Keratinocyte (primary cell): Measurements from ENCODE around the gene SFTPD. TPM values are rescaled to one million over a fixed set of nuclear protein-coding genes. Genes with fewer than 3 reads are reported as not detected.

Experiments
- DNase-seq: peaks from one replicate; pipeline ENCODE4 v3.0.0-alpha.2; 2011; ENCODE audit warnings: low read depth, missing footprints, low spot score
- FAIRE-seq: peaks from 2 replicates; lab custom pipeline; 2011; peaks lifted over from hg19 to GRCh38; lab: Jason Lieb, UNC
- H2AFZ ChIP-seq: 2 replicates; pipeline ENCODE4 v1.6.0; 2012; ENCODE audit warnings: low read length, control low read depth, inconsistent platforms; ENCODE audit not compliant: control insufficient read depth
- H3K27ac ChIP-seq: 2 replicates; pipeline ENCODE4 v1.5.1; 2011; ENCODE audit warnings: low read length; ENCODE audit not compliant: control insufficient read depth, insufficient read depth
- H3K27me3 ChIP-seq: 3 replicates; pipeline ENCODE4 v1.6.0; 2011; ENCODE audit warnings: low read length; ENCODE audit not compliant: control insufficient read depth, insufficient read depth; ENCODE audit errors: extremely low read depth
- H3K36me3 ChIP-seq, 2 experiments: 2 replicates in 1 of 2; 3 replicates in 1 of 2; pipeline ENCODE4 v1.5.1; 2011; ENCODE audit warnings: low read length in 2 of 2, mild to moderate bottlenecking in 1 of 2; ENCODE audit not compliant: control insufficient read depth in 2 of 2, insufficient read depth in 2 of 2; ENCODE audit errors: extremely low read depth in 1 of 2
- H3K4me1 ChIP-seq: 3 replicates; pipeline ENCODE4 v1.5.1; 2011; ENCODE audit warnings: low read length; ENCODE audit not compliant: control insufficient read depth, insufficient read depth; ENCODE audit errors: extremely low read depth
- H3K4me2 ChIP-seq: 3 replicates; pipeline ENCODE4 v1.6.0; 2011; ENCODE audit warnings: low read depth, low read length; ENCODE audit not compliant: control insufficient read depth, insufficient read depth; ENCODE audit errors: extremely low read depth
- H3K4me3 ChIP-seq, 3 experiments: fragments of 200-600 bp in 1 of 3; sonication (generic) in 1 of 3; 2 replicates in 2 of 3; 3 replicates in 1 of 3; pipeline ENCODE4 v1.5.1; 2011 to 2016; ENCODE audit warnings: low read length in 3 of 3, mild to moderate bottlenecking in 3 of 3, control low read depth in 2 of 3, inconsistent platforms in 1 of 3, low read depth in 1 of 3, mixed read lengths in 1 of 3, mixed run types in 1 of 3, moderate library complexity in 1 of 3; ENCODE audit not compliant: control insufficient read depth in 2 of 3, insufficient read depth in 2 of 3; ENCODE audit errors: extremely low read depth in 1 of 3
- H3K79me2 ChIP-seq: 2 replicates; pipeline ENCODE4 v1.6.0; 2012; ENCODE audit warnings: low read length; ENCODE audit not compliant: control insufficient read depth, insufficient read depth
- H3K9ac ChIP-seq: 3 replicates; pipeline ENCODE4 v1.6.0; 2011; ENCODE audit warnings: low read length; ENCODE audit not compliant: control insufficient read depth, insufficient read depth; ENCODE audit errors: extremely low read depth
- H3K9me1 ChIP-seq: 3 replicates; pipeline ENCODE4 v1.6.0; 2011; ENCODE audit warnings: low read length; ENCODE audit not compliant: control insufficient read depth, insufficient read depth; ENCODE audit errors: extremely low read depth
- H3K9me3 ChIP-seq: 2 replicates; pipeline ENCODE4 v1.5.1; 2012; ENCODE audit warnings: low read depth, low read length; ENCODE audit not compliant: control insufficient read depth
- H4K20me1 ChIP-seq: 3 replicates; pipeline ENCODE4 v1.6.0; 2011; ENCODE audit warnings: low read length; ENCODE audit not compliant: control insufficient read depth, insufficient read depth; ENCODE audit errors: extremely low read depth
- EZH2 ChIP-seq: IDR thresholded peaks from one replicate; pipeline ENCODE4 v1.6.1; 2012; ENCODE audit warnings: inconsistent platforms, mild to moderate bottlenecking, low read length, moderate library complexity
- dilution Hi-C: fragments of 300-500 bp; cut with MboI; formaldehyde crosslinking; loops from one replicate; pipeline ENCODE4 v1.7.0; 2020; ENCODE audit warnings: low sequenced_read_pairs; ENCODE audit not compliant: extremely low pct_ligation_motif_present
- polyA plus RNA-seq, 5 experiments: library from polyadenylated mRNA; depleted of rRNA in 3 of 5; stranded (reverse) in 3 of 5; stranded (forward) in 1 of 5; unstranded in 1 of 5; fragments of >200 nt; gene quantifications; 1 replicate in 1 of 5; 2 replicates in 3 of 5; 3 replicates in 1 of 5; pipeline versions ENCODE4 v1.2.1 to v1.2.3, GENCODE V29; 2011 to 2012; ENCODE audit warnings: missing spikeins in 2 of 5, low read depth in 1 of 5, low replicate concordance in 1 of 5
- TF ChIP-seq, protein P1 (sequence below), 3 experiments: IDR thresholded peaks in 1 of 3; conservative IDR thresholded peaks in 1 of 3; optimal IDR thresholded peaks in 1 of 3; 2 replicates in 2 of 3; 3 replicates in 1 of 3; pipeline versions ENCODE3 to v1.5.1; 2011; ENCODE audit warnings: low read length in 3 of 3, mild to moderate bottlenecking in 3 of 3, moderate library complexity in 2 of 3, control low read depth in 1 of 3, inconsistent platforms in 1 of 3; ENCODE audit not compliant: insufficient read depth in 2 of 3; ENCODE audit errors: extremely low read depth in 1 of 3

SFTPD gene
- polyA plus RNA-seq, 1 donor (not counting 4 experiments of a cell fraction or from before 2014, with no cell fraction given), result 0.04 TPM

GRCh38 chr10:79925614-79926013 is 23.3 kb downstream of the SFTPD start:
- TF ChIP-seq EZH2, result no peak
- TF ChIP-seq, protein P1, sequence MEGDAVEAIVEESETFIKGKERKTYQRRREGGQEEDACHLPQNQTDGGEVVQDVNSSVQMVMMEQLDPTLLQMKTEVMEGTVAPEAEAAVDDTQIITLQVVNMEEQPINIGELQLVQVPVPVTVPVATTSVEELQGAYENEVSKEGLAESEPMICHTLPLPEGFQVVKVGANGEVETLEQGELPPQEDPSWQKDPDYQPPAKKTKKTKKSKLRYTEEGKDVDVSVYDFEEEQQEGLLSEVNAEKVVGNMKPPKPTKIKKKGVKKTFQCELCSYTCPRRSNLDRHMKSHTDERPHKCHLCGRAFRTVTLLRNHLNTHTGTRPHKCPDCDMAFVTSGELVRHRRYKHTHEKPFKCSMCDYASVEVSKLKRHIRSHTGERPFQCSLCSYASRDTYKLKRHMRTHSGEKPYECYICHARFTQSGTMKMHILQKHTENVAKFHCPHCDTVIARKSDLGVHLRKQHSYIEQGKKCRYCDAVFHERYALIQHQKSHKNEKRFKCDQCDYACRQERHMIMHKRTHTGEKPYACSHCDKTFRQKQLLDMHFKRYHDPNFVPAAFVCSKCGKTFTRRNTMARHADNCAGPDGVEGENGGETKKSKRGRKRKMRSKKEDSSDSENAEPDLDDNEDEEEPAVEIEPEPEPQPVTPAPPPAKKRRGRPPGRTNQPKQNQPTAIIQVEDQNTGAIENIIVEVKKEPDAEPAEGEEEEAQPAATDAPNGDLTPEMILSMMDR (optimal IDR thresholded peaks at IDR 0.05 in 1 of 3, IDR thresholded peaks at IDR 0.05 in 1 of 3, conservative IDR thresholded peaks at IDR 0.05 in 1 of 3; ENCODE audit: extremely low read depth in 1 of 3, insufficient read depth in 2 of 3, low read length in 3 of 3), result no peak
- Histone ChIP-seq H2AFZ (no peak overlapping the region), H4K20me1 (no peaks in the 10 kb centered on the region), H3K79me2 (no peaks in the 10 kb centered on the region), H3K27me3 (peaks cover 10% of the 10 kb centered on the region), H3K36me3 (no peaks in the 10 kb centered on the region), H3K4me1 (no peaks in the 10 kb centered on the region), H3K9ac (no peak overlapping the region), H3K4me3 (no peak overlapping the region), H3K4me2 (no peak overlapping the region), H3K9me3 (no peaks in the 10 kb centered on the region), H3K9me1 (no peaks in the 10 kb centered on the region), H3K27ac (no peak overlapping the region)
- FAIRE-seq (no peak), DNase-seq (no peak)
- dilution Hi-C loops, result no loop called here

DNA sequence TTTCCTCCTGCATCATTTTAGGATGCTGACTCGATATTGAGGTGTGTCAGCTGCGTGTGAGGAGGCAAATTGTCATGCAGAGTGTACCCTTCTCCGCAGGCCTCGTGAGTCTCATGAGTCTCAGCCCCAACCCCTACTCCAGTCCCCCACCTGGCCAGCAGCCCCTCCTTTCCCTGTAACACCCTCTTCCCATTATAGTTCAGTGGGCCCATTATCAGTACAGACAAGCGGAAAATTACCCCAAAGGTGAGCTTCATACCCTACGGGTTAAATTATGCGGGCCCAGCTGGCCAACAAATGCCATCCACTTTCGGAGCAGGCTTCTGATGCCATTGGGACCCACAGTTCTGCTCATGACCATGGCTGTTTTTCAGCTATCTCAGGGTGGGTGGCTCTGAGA is 25.2 kb downstream of the SFTPD start:
- no peak overlapping the region for H3K9ac ChIP-seq
- H2AFZ ChIP-seq, result no peak overlapping the region
- H3K79me2 ChIP-seq, result no peaks in the 10 kb centered on the region
- H3K4me2 ChIP-seq, result no peak overlapping the region
- FAIRE-seq (no peak), DNase-seq (no peak)
- H3K9me1 ChIP-seq, result no peaks in the 10 kb centered on the region
- H3K27me3 ChIP-seq, result no peaks in the 10 kb centered on the region
- H3K4me1 ChIP-seq, result no peaks in the 10 kb centered on the region
- no peak for TF ChIP-seq EZH2
- TF ChIP-seq, protein P1 (optimal IDR thresholded peaks at IDR 0.05 in 1 of 3, IDR thresholded peaks at IDR 0.05 in 1 of 3, conservative IDR thresholded peaks at IDR 0.05 in 1 of 3; ENCODE audit: extremely low read depth in 1 of 3, insufficient read depth in 2 of 3, low read length in 3 of 3), result no peak
- no peaks in the 10 kb centered on the region for H4K20me1 ChIP-seq
- dilution Hi-C loops, result no loop called here
- H3K27ac ChIP-seq, result no peak overlapping the region
- no peaks in the 10 kb centered on the region for H3K9me3 ChIP-seq
- no peak overlapping the region for H3K4me3 ChIP-seq
- H3K36me3 ChIP-seq, result no peaks in the 10 kb centered on the region
